ENCODE results near the gene ATP8A1. TPM values are rescaled to one million over a fixed set of nuclear protein-coding genes. Genes with fewer than 3 reads are reported as not detected.

The ATP8A1 gene
- total RNA-seq, 1 experiment from 2014 or later: 0.19 TPM

GRCh38 chr4:42392436-42392835, 264.5 kb downstream of the ATP8A1 start:
- CTCF ChIA-PET: interaction anchor here (1.4 to 1.7 kb wide), 2 partner anchors 21 to 127 kb away, joined by 3 to 4 read pairs; no protein-coding TSS in a partner anchor
- POLR2A ChIA-PET: interaction anchor here (0.6 kb wide), 1 partner anchor 173 kb away, joined by 3 read pairs; no protein-coding TSS in a partner anchor
- no TSS peak for BruUV-seq (replicated peaks)

DNA sequence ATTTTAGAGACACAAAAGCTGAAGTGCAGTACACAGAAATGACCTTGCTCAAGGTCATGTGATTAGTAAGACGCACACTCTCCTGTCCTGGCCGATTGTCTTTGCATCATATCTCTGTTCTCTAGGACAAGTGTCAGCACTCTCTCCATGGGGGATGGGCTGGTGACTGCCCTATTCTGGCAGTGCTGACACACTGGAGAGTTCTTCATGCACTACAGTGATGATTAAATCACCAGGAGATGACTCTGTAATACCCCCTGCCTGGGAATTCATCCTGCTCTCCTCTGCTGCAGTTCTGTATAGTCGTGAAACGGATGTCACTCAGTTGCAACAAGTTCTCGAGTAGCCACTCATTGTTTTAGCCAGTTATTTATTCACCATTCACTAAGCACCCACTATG, 264.9 kb downstream of the ATP8A1 start:
- Mint-ChIP-seq H3K27me3 (ENCODE audit: insufficient read depth, unreplicated experiment) (no peaks in the 10 kb centered on the region), H3K9me3 (ENCODE audit: unreplicated experiment) (peaks cover under 1% of the 10 kb centered on the region), H3K4me3 (ENCODE audit: unreplicated experiment) (no peak overlapping the region), H3K4me1 (ENCODE audit: insufficient read depth, unreplicated experiment) (no peaks in the 10 kb centered on the region), H3K27ac (ENCODE audit: low read depth, unreplicated experiment) (no peak overlapping the region), H3K36me3 (ENCODE audit: insufficient read depth, unreplicated experiment) (no peaks in the 10 kb centered on the region)
- no TSS peak for BruUV-seq (replicated peaks)
- intact Hi-C loops (cut with micrococcal nuclease): no loop called here
- ChIA-PET CTCF (interaction anchor here (1.3 to 1.7 kb wide), 2 partner anchors 10 to 20 kb away, joined by 4 read pairs; no protein-coding TSS in a partner anchor), POLR2A (interaction anchor here (0.6 kb wide), 1 partner anchor 173 kb away, joined by 3 read pairs; no protein-coding TSS in a partner anchor)
- TF ChIP-seq, protein P1, sequence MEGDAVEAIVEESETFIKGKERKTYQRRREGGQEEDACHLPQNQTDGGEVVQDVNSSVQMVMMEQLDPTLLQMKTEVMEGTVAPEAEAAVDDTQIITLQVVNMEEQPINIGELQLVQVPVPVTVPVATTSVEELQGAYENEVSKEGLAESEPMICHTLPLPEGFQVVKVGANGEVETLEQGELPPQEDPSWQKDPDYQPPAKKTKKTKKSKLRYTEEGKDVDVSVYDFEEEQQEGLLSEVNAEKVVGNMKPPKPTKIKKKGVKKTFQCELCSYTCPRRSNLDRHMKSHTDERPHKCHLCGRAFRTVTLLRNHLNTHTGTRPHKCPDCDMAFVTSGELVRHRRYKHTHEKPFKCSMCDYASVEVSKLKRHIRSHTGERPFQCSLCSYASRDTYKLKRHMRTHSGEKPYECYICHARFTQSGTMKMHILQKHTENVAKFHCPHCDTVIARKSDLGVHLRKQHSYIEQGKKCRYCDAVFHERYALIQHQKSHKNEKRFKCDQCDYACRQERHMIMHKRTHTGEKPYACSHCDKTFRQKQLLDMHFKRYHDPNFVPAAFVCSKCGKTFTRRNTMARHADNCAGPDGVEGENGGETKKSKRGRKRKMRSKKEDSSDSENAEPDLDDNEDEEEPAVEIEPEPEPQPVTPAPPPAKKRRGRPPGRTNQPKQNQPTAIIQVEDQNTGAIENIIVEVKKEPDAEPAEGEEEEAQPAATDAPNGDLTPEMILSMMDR (IDR thresholded peaks at IDR 0.05; ENCODE audit: unreplicated experiment): no peak
- DNase-seq (ENCODE audit: unreplicated experiment): no peak

More at GRCh38 chr4:42392436-42392835, 264.5 kb downstream of the ATP8A1 start:
- H3K4me1 Mint-ChIP-seq (ENCODE audit: insufficient read depth, unreplicated experiment): no peaks in the 10 kb centered on the region
- DNase-seq (ENCODE audit: unreplicated experiment): no peak
- no peaks in the 10 kb centered on the region for H3K36me3 Mint-ChIP-seq (ENCODE audit: insufficient read depth, unreplicated experiment)
- intact Hi-C loops (cut with micrococcal nuclease): no loop called here
- TF ChIP-seq, protein P1 (IDR thresholded peaks at IDR 0.05; ENCODE audit: unreplicated experiment): no peak
- no peaks in the 10 kb centered on the region for H3K9me3 Mint-ChIP-seq (ENCODE audit: unreplicated experiment)
- H3K27me3 Mint-ChIP-seq (ENCODE audit: insufficient read depth, unreplicated experiment): no peaks in the 10 kb centered on the region
- no peak overlapping the region for H3K4me3 Mint-ChIP-seq (ENCODE audit: unreplicated experiment)
- no peak overlapping the region for H3K27ac Mint-ChIP-seq (ENCODE audit: low read depth, unreplicated experiment)

DNA sequence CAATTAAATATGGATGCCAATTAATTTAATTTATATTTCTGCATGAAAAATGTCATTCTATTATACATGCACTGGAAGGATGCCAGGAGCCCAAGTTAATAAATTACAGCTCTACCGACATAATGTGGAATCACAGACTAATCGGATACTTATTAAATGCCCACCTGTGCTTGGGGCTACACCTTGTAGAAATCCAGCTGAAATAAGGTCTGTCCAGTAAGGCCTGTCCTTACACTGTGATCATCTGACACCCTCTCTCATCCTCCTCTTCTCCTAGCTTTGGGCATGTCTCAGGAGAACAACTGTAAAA, 265.6 kb downstream of the ATP8A1 start:
- no peak overlapping the region for H3K4me3 Mint-ChIP-seq (ENCODE audit: unreplicated experiment)
- H3K27ac Mint-ChIP-seq (ENCODE audit: low read depth, unreplicated experiment): no peak overlapping the region
- ChIA-PET POLR2A (no interaction called here), CTCF (interaction anchor here (1.3 to 1.7 kb wide), 2 partner anchors 11 to 20 kb away, joined by 4 read pairs; no protein-coding TSS in a partner anchor)
- no TSS peak for BruUV-seq (replicated peaks)
- H3K9me3 Mint-ChIP-seq (ENCODE audit: unreplicated experiment): peaks cover 6% of the 10 kb centered on the region
- intact Hi-C loops (cut with micrococcal nuclease): no loop called here
- no peak for DNase-seq (ENCODE audit: unreplicated experiment)
- no peaks in the 10 kb centered on the region for H3K36me3 Mint-ChIP-seq (ENCODE audit: insufficient read depth, unreplicated experiment)
- no peaks in the 10 kb centered on the region for H3K27me3 Mint-ChIP-seq (ENCODE audit: insufficient read depth, unreplicated experiment)
- H3K4me1 Mint-ChIP-seq (ENCODE audit: insufficient read depth, unreplicated experiment): no peaks in the 10 kb centered on the region
- TF ChIP-seq, protein P1 (IDR thresholded peaks at IDR 0.05; ENCODE audit: unreplicated experiment): no peak

- H3K9me3 Mint-ChIP-seq (ENCODE audit: unreplicated experiment): peaks cover 6% of the 10 kb centered on the region
- TF ChIP-seq, protein P1 (IDR thresholded peaks at IDR 0.05; ENCODE audit: unreplicated experiment): no peak
These were observed 266.1 kb downstream of the ATP8A1 start for GRCh38 chr4:42390622-42391354.

More at GRCh38 chr4:42390622-42391354, 266.1 kb downstream of the ATP8A1 start:
- H3K36me3 Mint-ChIP-seq (ENCODE audit: insufficient read depth, unreplicated experiment): no peaks in the 10 kb centered on the region
- ChIA-PET POLR2A (no interaction called here), CTCF (interaction anchor here (0.7 to 1.7 kb wide), 3 partner anchors 11 to 699 kb away, joined by 4 read pairs; no protein-coding TSS in a partner anchor)
- intact Hi-C loops (cut with micrococcal nuclease): no loop called here
- BruUV-seq (replicated peaks): no TSS peak
- no peak overlapping the region for H3K27ac Mint-ChIP-seq (ENCODE audit: low read depth, unreplicated experiment)
- H3K4me3 Mint-ChIP-seq (ENCODE audit: unreplicated experiment): no peak overlapping the region
- H3K4me1 Mint-ChIP-seq (ENCODE audit: insufficient read depth, unreplicated experiment): no peaks in the 10 kb centered on the region
- H3K27me3 Mint-ChIP-seq (ENCODE audit: insufficient read depth, unreplicated experiment): no peaks in the 10 kb centered on the region
- DNase-seq (ENCODE audit: unreplicated experiment): no peak

Measured in MCF 10A (cell line).